ENCODE results near the gene RAB5A.

- TF ChIP-seq, protein P1, sequence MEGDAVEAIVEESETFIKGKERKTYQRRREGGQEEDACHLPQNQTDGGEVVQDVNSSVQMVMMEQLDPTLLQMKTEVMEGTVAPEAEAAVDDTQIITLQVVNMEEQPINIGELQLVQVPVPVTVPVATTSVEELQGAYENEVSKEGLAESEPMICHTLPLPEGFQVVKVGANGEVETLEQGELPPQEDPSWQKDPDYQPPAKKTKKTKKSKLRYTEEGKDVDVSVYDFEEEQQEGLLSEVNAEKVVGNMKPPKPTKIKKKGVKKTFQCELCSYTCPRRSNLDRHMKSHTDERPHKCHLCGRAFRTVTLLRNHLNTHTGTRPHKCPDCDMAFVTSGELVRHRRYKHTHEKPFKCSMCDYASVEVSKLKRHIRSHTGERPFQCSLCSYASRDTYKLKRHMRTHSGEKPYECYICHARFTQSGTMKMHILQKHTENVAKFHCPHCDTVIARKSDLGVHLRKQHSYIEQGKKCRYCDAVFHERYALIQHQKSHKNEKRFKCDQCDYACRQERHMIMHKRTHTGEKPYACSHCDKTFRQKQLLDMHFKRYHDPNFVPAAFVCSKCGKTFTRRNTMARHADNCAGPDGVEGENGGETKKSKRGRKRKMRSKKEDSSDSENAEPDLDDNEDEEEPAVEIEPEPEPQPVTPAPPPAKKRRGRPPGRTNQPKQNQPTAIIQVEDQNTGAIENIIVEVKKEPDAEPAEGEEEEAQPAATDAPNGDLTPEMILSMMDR (IDR thresholded peaks at IDR 0.05) = no peak
- no peak for TF ChIP-seq POLR2A (IDR thresholded peaks at IDR 0.05)
Measured at GRCh38 chr3:19907523-19907922, 39.4 kb upstream of the RAB5A start.
